GM12864 (cell line): Measurements from ENCODE around the gene C1QL2.

ENCODE experiments used
- DNase-seq: peaks from one replicate; pipeline ENCODE4 v3.0.0-alpha.2; 2011; ENCODE audit warnings: low read depth
- H3K4me3 ChIP-seq: 2 replicates; pipeline ENCODE4 v1.5.1; 2011; ENCODE audit warnings: mild to moderate bottlenecking, low read depth, low read length, control low read depth
- CTCF ChIP-seq: IDR thresholded peaks from 2 replicates; pipeline ENCODE4 v1.5.1; 2011; ENCODE audit warnings: low read depth, mild to moderate bottlenecking, moderate library complexity, low read length, control low read depth, inconsistent platforms; ENCODE audit errors: missing control alignments

Gene C1QL2

GRCh38 chr2:119180892-119181291, 22.3 kb upstream of the C1QL2 start:
- no peak overlapping the region for H3K4me3 ChIP-seq
- no peak for TF ChIP-seq CTCF
- DNase-seq, result no peak

GRCh38 chr2:119179991-119180390, 21.4 kb upstream of the C1QL2 start:
- H3K4me3 ChIP-seq, result no peak overlapping the region
- DNase-seq, result no peak
- TF ChIP-seq CTCF, result no peak

- no peak for DNase-seq
- no peak overlapping the region for H3K4me3 ChIP-seq
- TF ChIP-seq CTCF, result no peak
These were observed 20.7 kb upstream of the C1QL2 start for GRCh38 chr2:119179202-119179601.

- TF ChIP-seq CTCF, result no peak
- no peak for DNase-seq
- H3K4me3 ChIP-seq, result no peak overlapping the region
These were observed 20.2 kb upstream of the C1QL2 start for GRCh38 chr2:119178776-119179175.

GRCh38 chr2:119177838-119178190, 19.3 kb upstream of the C1QL2 start:
- no peak for DNase-seq
- H3K4me3 ChIP-seq, result no peak overlapping the region
- TF ChIP-seq CTCF, result no peak

GRCh38 chr2:119177171-119177837, 18.8 kb upstream of the C1QL2 start:
- no peak for TF ChIP-seq CTCF
- H3K4me3 ChIP-seq, result no peak overlapping the region
- DNase-seq, result no peak

GRCh38 chr2:119175517-119175916, 17.0 kb upstream of the C1QL2 start:
- no peak overlapping the region for H3K4me3 ChIP-seq
- TF ChIP-seq CTCF, result no peak
- no peak for DNase-seq
